ENCODE results near the gene LRCH1.
A peak's percentile ranks its signal among the peaks of the same experiment; 100 is the strongest.

Gene LRCH1

GRCh38 chr13:46639033-46639981, 86.3 kb downstream of the LRCH1 start:
- DNase-seq = no peak

- peak; percentile 54 to 78 (median 74) for DNase-seq
These were observed 87.9 kb downstream of the LRCH1 start for GRCh38 chr13:46640843-46641242.

- DNase-seq = no peak
These were observed 88.5 kb downstream of the LRCH1 start for GRCh38 chr13:46641274-46642081.

DNA sequence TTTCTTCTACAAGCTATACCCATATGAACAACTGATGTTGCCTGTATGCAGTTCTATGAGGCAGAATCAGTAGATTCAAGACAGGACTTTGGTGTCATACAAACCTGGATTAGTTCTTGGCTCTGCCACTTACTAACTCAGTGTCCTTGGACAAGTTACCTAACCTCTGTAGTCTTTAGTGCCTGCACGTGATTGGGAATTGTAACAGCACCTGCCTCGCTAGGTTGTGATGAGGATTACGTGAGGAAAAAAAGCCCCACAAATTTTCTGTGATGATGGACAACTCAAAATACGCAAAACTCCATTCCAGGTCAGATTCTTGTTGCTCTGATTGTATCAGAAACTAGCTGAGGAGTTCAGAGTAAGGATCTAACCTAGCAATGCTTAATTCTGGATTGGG, 89.3 kb downstream of the LRCH1 start:
- DNase-seq = no peak

DNA sequence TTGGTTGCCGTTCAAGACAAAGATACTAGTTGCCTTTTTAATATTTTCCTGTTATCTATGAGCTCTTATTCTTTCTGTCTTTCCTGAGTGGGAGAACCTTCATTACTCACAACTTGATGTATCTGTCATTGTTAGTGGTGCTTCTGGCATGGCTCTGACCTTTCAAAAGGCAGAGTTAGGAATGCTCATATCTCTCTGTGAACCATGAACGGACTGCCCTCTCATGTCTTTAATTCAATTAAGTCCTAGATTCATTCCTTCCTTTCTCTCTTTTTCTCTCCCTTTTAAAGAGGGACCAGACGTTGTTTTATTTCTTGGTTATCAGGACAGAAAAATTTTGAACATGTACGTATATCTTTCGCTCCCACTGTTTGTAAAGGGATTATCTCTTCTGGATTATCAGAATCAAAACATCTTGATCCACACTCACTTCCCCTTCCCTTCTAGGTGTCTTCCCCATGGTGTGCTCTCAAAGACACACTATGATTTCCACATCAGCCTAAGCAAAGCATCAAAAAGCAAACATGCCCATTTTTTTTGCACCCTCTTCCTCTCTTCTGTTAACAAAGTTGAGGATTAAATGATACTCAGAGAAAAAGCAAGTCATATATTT, 90.3 kb downstream of the LRCH1 start:
- DNase-seq = peak in 1 of 4 experiments; percentile 16

- no peak for DNase-seq
These were observed 91.8 kb downstream of the LRCH1 start for GRCh38 chr13:46644816-46645215.

DNA sequence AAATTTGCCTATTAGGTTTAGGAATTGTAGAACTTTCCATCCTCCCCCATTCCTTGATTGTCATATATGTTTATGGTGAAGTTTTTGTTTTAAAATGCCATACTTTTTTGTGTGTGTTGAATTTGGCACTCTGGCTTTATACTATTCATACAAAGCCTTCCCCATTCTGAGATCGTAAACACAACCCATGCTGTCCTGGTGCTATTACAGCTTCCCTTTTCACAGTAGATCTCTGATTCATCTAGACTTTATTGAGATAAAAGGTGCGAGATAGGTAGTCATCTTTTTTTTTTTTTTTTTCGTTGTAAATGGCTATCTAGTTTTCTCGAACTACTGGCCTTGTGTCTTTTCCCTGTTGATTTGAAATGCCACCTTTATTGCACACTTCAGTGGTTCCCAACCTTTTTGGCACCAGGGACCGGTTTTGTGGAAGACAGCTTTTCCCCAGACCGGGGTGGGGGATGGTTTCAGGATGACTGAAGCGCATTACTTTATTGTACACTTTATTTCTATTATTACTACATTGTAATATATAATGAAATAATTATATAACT, 94.6 kb downstream of the LRCH1 start:
- DNase-seq = peak in 1 of 4 experiments; percentile 31

- peak in 1 of 4 experiments; percentile 19 for DNase-seq
These were observed 95.2 kb downstream of the LRCH1 start for GRCh38 chr13:46648166-46648607.

DNA sequence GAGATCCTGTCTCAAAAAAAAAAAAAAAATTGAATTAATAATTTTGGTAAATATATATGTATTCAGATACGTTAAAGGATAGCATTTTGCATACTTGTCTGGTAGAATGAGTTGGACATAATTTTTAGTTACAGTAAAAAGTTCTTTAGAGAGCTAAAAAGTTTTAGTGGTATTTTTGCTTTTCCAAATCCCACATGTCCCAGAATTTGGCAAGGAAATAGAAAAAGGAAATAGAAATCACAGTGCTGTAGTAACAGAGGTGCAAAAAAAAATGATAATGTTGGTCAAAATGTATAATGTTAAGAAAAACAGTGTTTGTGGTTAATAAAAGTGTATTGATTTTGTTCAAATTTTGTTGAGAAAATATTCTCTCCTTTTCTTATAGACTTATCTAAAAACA, 96.8 kb downstream of the LRCH1 start:
- no peak for DNase-seq

- DNase-seq = no peak
These were observed 102.0 kb downstream of the LRCH1 start for GRCh38 chr13:46654951-46655350.

DNA sequence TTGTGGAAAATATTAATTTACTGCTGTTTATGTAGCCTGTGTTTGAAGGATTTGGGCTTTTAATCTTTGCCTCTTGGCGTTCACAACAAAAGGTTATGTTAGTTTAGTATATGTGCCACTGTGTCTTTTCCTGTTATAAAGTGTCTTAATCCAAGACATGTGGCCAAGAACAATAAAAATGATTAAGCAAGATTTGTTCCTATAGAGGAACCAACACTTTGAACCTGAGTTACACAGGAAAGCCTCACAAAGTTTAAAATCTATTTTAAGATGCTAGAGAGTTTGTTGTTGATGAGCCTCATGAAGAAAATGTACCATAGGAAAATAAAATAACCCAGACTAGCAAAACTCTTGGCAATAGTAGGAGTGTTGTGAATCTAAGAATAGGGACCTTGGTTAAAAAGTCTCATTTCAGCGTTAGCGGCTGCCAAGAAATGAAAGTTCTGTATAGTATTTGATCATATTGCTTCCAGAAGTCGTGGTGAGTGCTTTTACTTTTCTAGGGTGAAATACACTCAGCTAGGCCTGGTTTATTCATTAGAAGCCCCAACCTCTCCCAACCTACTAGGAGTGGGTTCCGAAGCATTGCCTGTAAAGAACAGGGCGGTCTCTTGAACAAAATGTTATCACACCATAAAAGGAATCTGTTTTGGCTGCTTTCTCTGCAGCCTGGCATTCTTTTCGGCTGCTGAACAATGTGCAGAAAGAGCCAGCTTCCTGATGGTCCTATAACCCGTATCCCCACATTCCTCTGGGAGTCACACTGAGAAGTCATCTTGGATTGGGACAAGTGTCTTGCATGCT, 102.6 kb downstream of the LRCH1 start:
- peak in 1 of 4 experiments; percentile 39 for DNase-seq

DNA sequence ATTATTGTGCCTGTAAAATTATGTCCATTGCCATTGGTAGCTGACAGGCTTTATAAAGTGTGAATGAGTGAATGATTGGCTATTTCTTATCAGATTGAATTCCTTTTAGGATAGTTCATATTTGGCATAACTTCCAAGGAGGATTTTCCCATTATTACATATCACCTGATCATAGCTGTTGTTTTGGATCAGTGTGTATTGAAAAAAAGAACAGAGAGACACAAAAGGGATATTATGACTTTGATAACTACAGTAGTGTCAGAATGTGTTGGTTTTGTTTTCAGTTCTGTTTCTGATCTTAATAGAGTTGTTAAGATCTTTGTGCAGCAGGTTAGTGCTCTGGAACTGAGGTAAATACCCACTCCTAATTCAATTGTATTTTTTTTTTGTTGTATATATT, 103.8 kb downstream of the LRCH1 start:
- no peak for DNase-seq

DNA sequence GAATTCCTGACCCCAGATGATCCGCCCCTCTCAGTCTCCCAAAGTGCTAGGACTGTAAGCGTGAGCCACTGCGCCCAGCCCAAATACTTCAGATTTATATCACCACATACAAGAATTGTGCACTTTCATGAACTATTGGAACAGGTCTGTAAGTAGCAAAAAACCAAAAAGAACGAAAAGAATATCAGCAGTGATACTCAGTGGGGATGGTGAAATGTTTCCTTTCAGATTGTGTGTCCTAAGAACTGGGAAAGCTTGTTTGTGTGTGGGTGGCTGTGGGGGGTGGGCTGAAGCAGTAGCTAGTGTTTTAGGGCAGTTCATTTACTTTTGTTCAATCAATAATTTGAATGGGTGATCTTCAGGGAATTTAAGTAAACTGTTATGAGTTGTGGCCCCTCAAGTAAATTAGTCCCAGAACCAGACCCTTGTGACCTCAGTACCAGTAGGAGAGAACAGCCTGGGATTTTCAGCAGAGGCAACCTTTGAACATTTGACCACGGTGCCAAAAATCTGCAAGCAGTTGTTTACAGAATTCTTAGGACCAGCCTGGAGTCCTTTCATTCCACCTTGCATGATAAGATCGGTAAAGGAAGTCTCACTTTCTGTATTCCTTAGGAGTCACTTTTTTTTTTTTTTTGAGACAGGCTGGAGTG, 106.6 kb downstream of the LRCH1 start:
- no peak for DNase-seq

GRCh38 chr13:46660416-46660815, 107.4 kb downstream of the LRCH1 start:
- peak in 1 of 4 experiments; percentile 13 for DNase-seq

GRCh38 chr13:46660857-46661256, 107.9 kb downstream of the LRCH1 start:
- no peak for DNase-seq

DNA sequence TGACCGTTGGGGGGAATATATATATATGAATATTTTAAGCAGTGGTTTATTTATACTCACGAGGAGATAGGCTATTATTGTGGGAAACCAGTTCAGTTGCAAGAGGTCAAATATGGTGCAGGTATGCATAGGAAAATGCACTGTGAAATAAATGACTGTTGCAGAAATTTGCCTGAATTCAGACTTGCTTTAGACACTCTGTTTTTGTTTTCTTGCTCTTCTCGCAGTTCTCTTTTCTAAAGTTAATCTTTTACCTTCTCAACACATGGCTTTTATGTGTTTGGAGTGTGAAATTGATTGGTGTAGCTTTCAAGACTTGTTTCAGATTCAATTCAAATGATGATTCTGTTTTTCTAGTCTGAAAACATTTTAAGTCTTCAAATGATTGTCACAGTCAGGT, 109.7 kb downstream of the LRCH1 start:
- DNase-seq = no peak

- DNase-seq = peak in 1 of 4 experiments; percentile 13
These were observed 110.5 kb downstream of the LRCH1 start for GRCh38 chr13:46663206-46664037.

DNA sequence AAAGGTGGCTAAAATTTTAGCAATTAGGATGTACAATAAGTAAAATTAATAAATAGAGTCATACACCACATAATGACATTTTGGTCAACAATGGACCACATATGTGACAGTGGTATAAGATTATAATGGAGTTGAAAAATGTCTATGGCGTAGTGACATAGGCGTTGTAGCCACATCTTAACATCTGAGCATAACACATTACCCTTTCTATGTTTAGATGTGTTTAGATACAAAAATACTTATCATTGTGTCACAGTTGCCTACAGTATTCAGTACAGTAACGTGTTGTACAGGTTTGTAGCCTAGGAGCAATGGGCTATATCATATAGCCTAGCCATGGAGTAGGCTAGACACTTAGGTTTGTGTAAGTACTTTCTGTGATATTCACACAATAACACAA, 111.2 kb downstream of the LRCH1 start:
- DNase-seq = no peak

GRCh38 chr13:46665248-46665632, 112.3 kb downstream of the LRCH1 start:
- DNase-seq = no peak

Data from suppressor macrophage (primary cell).